HPDE6-E6E7 (cell line): ENCODE data around the gene KIFC1.

Experiments
- DNase-seq: peaks from one replicate; pipeline ENCODE4 v3.0.0; 2011; ENCODE audit warnings: missing footprints; ENCODE audit errors: extremely low spot score

The KIFC1 gene

DNA sequence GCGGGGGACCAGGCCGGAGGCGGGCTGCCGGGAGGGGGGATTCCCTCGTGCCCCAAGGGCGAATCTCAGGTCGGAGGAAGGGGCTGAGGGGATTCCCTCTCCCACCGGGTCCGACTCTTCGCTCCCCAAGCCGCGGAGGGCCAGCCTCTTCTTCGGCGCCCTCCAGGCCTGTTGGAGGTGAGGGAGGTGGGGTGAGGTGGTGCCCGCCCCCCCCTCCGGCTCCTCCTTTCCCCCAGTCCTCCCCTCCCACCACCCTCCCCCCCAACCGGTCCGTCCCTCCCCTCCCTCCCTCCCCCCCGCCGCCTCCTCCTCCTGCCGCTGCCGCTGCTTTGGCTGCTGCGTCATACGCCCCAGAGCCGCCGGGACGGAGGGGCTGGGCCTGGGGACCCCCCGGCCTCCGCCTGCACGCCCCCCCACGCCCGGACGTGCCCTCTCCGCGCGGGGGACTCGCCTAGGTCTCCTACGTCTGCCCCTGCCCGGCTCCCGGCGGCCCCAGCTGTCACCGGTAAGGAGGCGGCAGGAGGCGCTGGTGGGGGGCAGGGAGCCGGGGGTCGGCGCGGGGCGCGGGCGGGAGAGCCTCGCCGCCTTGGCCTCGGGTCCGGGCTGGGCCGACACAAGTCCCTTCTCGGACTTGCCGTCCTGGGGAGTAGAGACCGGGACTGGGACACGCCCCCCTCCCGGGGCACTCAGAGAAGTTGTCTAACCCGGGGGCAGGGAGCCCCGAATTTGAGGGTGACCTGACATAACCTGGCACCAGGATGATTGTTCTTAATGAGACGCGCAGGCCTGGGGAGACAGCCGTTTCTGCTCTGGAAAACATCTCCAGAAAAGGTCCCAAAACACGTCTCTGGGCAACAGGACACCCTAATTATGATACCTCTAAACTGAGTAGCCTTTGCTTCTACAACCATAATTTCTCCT lies 19.3 kb downstream of the KIFC1 start, which contains the start of gene PHF1:
TSS of gene PHF1 (plus strand) at position 304 of the 921 bp plus-strand sequence. CDS start 1,250 bp downstream, outside the sequence.
- peak; percentile 75 for DNase-seq

DNA sequence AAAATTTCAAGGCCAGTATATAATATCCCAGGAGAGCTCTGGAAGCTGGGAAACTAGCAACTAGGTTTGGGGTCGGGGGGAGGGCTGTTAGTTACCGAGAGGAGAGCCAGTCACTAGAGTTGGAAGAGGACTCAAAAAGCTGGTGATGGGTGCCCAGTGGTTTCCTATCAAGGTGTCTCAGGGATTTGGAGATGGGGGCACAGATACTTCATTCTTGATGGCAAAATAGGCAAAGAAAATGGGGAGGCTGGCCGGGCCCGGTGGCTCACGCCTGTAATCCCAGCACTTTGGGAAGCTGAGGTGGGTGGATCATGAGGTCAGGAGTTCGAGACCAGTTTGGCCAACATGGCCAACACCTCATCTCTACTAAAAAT lies 20.0 kb downstream of the KIFC1 start:
- DNase-seq = no peak

DNA sequence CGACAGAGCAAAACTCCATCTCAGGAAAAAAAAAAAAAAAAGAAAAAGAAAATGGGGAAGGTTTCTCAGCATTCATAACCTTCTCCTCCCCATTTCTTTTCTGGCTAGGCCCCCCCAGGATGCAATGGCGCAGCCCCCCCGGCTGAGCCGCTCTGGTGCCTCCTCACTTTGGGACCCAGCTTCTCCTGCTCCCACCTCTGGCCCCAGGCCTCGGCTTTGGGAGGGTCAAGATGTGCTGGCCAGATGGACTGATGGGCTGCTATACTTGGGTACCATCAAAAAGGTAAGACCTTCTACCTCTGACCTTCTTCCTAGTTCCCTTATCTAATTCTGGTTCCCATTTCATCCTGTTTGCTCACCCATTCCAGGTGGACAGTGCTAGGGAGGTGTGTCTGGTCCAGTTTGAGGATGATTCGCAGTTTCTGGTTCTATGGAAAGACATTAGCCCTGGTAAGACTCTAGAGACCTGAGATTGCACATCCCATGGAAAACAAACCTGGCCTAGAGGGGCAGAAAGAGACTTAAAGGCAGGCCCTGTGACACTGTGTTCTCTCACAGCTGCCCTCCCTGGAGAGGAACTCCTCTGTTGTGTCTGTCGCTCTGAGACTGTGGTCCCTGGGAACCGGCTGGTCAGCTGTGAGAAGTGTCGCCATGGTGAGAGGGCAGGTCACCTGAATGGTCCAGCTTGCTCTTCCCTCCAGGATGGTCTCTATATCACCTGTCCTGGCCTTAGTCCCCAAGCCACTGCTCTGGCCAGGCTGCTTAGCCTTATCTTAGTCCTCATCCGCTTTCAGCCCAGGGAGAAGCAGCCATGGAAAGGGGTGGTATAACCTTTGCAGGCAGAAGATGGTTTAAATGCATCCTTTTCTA lies 20.8 kb downstream of the KIFC1 start:
- no peak for DNase-seq

- no peak for DNase-seq
These were observed 21.9 kb downstream of the KIFC1 start for GRCh38 chr6:33413241-33414120.

DNA sequence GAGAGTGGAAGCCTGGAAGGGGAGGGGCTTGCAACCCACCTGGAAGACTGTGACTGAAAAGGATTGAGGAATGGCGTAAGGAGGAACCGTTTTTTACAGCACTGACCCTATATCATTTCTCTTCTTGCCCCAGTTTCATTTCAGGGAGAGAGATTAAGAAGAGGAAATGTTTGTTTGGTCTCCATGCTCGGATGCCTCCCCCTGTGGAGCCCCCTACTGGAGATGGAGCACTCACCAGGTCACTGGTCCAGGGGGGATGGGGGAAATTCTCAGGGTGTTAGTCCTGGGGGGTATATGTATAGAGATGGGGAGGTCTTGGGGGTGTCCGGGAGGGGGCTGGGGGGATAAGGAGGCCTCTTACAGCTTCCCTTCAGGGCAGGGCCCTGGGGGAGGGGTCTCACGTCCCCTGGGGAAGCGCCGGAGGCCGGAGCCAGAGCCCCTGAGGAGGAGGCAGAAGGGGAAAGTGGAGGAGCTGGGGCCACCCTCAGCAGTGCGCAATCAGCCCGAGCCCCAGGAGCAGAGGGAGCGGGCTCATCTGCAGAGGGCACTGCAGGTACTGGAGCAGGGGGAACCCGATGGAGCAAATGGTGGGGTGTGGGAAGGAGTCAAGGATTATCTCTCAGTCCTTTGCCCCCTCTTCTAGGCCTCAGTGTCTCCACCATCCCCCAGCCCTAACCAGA lies 23.1 kb downstream of the KIFC1 start:
- no peak for DNase-seq

DNA sequence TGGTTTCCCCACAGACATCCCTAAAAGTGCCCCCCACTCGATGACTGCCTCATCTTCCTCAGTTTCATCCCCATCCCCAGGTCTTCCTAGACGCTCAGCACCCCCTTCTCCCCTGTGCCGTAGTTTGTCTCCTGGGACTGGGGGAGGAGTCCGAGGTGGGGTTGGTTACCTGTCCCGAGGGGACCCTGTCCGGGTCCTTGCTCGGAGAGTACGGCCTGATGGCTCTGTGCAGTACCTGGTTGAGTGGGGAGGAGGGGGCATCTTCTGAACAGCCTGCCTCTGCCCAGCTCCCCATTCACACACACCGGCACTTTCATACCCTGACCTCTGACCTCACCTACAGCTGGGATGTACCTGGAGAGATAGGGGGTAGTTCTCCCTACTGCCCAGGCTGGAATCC lies 24.2 kb downstream of the KIFC1 start:
- no peak for DNase-seq

- DNase-seq = no peak
These were observed 24.9 kb downstream of the KIFC1 start for GRCh38 chr6:33416386-33417127.

DNA sequence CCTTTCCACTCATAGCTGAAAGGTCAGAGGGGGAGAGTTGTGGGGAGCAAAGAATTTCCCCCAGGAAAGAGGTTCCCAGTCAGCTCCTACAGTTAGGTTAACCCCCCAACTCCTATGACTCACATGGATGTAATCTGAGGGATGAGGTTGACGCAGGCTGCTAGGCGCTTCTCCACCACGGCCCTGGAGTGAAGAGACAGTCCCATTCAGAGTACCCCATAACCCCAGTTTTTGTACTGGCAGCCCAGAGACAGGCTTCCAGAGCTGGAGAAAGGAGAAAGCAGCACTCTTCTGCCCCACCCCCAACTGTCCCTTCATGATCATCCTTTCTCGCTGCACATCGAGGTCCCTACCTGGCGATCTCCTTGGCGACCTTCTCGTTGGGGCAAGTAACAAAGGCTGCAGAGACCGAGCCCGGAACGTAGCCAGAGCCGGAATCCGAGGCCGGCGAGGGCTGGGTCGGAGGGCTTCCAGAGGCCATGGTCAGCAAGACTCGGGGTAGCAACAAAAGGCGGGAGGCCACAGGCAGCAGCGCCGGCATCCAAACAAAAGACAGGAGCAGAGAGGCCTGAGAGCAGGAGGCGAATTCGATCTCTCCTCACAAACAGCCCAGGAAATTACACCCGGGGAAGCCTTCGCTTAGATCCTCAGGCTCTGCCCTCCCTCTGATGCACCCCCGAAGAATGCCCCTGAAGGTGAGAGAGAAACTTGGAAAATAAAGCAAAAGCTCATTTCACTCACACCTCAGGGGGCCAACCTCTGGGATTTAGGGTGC lies 25.7 kb downstream of the KIFC1 start:
- no peak for DNase-seq

- peak; percentile 96 for DNase-seq
These were observed 26.5 kb downstream of the KIFC1 start, which contains the start of gene CUTA for GRCh38 chr6:33417903-33418689. Gene CUTA (minus strand): TSS chr6:33418107. CDS start chr6:33418000, 107 bp downstream.

DNA sequence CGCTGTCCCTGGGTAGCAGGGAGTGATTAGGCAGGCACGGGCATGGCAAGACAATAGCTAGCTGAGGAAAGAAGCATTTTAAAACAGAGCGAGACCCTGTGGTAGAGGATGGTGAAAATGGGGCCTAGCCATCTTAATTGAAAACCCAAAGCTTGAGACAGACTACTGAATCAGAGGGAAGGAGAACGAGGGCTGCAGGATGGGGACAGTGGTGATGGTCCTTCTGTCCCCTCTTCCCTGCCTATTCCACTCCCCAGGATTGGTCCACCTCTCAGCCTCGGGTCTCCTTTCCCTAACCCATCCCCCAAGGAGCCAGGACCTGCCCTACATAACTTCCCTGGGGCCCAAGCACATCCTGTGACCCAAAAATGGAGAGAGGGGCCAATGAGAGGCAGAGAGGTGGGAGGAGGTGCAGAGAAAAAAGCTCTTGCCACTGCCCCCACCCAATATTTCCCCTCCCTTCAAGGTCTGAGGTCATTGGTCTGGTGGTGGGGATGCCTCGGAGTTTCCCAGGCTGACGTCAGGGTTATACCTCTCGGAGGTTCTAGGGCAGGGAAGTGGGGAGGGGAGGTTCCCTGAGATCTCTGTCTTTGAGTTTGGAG lies 27.2 kb downstream of the KIFC1 start:
- no peak for DNase-seq

DNA sequence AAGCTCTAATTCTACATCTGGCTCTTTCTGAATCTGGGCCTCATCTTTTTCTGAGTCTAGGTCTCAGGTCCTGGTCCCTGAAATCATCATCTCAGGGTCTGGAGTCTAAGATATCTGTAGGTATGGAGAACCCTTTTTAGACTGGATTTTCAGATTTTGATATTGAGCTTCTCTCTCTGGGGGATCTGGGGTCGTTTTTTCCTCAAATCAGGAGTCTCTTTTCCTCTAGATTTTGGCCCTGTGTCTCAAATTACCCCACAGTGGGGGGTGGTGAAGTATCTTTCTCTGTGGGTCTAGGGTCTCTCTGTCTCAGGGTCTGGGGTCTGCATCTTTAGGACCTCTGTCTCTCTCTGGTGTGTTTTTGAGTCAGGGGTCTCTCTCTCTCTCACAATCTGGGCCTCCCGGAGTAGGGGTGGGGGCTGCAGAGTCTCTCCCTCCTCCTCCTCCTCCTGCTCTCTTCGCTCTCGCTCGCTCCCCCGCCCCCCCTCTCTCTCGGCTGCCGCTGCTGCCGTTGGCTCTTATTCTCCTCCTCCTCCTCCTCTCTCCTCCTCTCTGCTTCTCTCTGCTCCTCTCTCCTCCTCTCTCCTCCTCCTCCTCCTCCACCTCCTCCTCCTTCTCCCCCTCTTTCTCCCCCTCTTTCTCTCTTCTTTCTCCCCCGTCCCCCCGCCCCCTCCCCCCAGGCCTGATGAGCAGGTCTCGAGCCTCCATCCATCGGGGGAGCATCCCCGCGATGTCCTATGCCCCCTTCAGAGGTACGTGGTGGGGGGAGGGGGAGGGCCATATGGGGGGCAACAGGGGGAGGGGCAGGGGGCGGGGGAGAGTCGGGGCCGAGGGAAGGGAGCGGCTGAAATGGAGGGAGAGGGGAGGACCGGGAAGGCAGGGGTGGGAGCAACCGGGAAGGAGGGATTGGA lies 28.2 kb downstream of the KIFC1 start, which contains the start of gene SYNGAP1:
TSS of gene SYNGAP1 (plus strand) at position 486 of the 911 bp plus-strand sequence. CDS start at position 686, 200 bp downstream.
- DNase-seq = no peak

- DNase-seq = no peak
These were observed 29.1 kb downstream of the KIFC1 start for GRCh38 chr6:33420491-33421343.

DNA sequence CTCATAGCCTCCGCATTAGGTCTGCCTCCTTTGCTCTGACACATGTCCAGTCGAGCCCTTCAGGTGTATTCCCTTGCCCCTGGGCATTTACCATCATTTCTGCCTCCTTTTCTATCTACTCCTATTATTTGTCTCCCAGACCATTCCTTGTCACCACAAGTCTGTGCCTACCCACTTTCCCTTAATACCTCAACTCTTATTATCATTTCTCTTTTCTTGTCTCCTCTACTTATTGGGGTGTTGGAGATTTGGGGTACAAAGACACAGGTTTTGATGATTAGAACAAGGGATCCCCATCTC lies 29.7 kb downstream of the KIFC1 start:
- no peak for DNase-seq

DNA sequence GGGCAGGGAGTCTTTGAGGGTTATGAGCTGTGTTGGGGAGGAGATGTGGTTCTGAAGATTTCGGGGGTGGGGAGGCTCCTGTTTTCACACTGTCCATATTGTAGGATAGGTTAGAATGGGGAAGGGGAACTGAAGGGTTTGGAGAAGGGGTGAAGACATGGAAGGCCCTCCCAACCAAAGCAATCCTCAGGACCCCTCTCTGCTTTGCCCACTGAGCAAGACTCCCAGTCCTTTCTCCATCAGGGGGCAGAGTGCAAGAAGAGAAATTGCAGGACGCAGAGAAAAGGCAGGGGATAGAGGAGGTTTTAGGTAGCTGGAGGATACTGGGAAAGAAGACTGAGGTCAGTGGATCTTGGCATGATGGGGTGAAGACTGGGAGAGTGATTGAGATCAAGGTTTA lies 32.2 kb downstream of the KIFC1 start:
- DNase-seq = no peak

- DNase-seq = no peak
These were observed 33.4 kb downstream of the KIFC1 start for GRCh38 chr6:33424855-33425667.
